Hematopoietic multipotent progenitor cell treated with erythropoietin and hydrocortisone succinate and interleukin-3 and kit ligand, for 4 days (in vitro differentiated cells): ENCODE measurements around the gene SPTBN2.
A peak's percentile ranks its signal among the peaks of the same experiment; 100 is the strongest.

ENCODE experiments used
- DNase-seq: peaks from one replicate; pipeline ENCODE4 v3.0.0-alpha.2; 2015

The SPTBN2 gene

GRCh38 chr11:66683877-66684276 lies 45.1 kb downstream of the SPTBN2 start:
- no peak for DNase-seq

GRCh38 chr11:66680966-66681645 lies 47.9 kb downstream of the SPTBN2 start:
- no peak for DNase-seq

- peak; percentile 98 for DNase-seq
Observed at GRCh38 chr11:66677599-66678375, 51.2 kb downstream of the SPTBN2 start, which contains the start of gene RBM4B. Gene RBM4B, minus strand, starts transcription at chr11:66677887. Its CDS starts 808 bp downstream, at chr11:66677079.

GRCh38 chr11:66676931-66677598 lies 52.0 kb downstream of the SPTBN2 start:
- no peak for DNase-seq

GRCh38 chr11:66676282-66676919 lies 52.6 kb downstream of the SPTBN2 start:
- DNase-seq = peak; percentile 42

- no peak for DNase-seq
Observed at GRCh38 chr11:66674964-66675602, 53.9 kb downstream of the SPTBN2 start.

- DNase-seq = no peak
Observed at GRCh38 chr11:66670816-66671215, 58.2 kb downstream of the SPTBN2 start.

GRCh38 chr11:66665369-66665768 lies 63.6 kb downstream of the SPTBN2 start:
- DNase-seq = no peak

- DNase-seq = no peak
Observed at GRCh38 chr11:66663741-66664296, 65.2 kb downstream of the SPTBN2 start.

- peak; percentile 72 for DNase-seq
Observed at GRCh38 chr11:66659763-66660162, 69.3 kb downstream of the SPTBN2 start.

- no peak for DNase-seq
Observed at GRCh38 chr11:66653123-66653522, 75.9 kb downstream of the SPTBN2 start.

GRCh38 chr11:66652651-66653050 lies 76.4 kb downstream of the SPTBN2 start:
- no peak for DNase-seq

GRCh38 chr11:66651016-66651415 lies 78.0 kb downstream of the SPTBN2 start:
- no peak for DNase-seq

GRCh38 chr11:66649903-66650302 lies 79.1 kb downstream of the SPTBN2 start:
- DNase-seq = no peak

- DNase-seq = no peak
Observed at GRCh38 chr11:66646828-66647227, 82.2 kb downstream of the SPTBN2 start.

GRCh38 chr11:66643745-66644437 lies 85.1 kb downstream of the SPTBN2 start:
- no peak for DNase-seq

GRCh38 chr11:66641834-66642233 lies 87.2 kb downstream of the SPTBN2 start:
- DNase-seq = no peak

GRCh38 chr11:66639814-66640340 lies 89.1 kb downstream of the SPTBN2 start:
- peak; percentile 30 for DNase-seq

GRCh38 chr11:66639066-66639813 lies 89.8 kb downstream of the SPTBN2 start:
- peak; percentile 65 for DNase-seq

- DNase-seq = peak; percentile 100
Observed at GRCh38 chr11:66638177-66639065, 90.6 kb downstream of the SPTBN2 start, which contains the start of gene RBM4. Gene RBM4, plus strand, starts transcription at chr11:66638703. Its CDS starts 1,009 bp downstream, at chr11:66639712.
